Measurements from ENCODE around the gene CNIH2. TPM values are rescaled to one million over a fixed set of nuclear protein-coding genes. Genes with fewer than 3 reads are reported as not detected.
A peak's percentile ranks its signal among the peaks of the same experiment; 100 is the strongest.

The CNIH2 gene
- total and polyA plus RNA-seq, 2 of the 13 experiments (the other 11 are each of a cell fraction or from before 2014, with no cell fraction given), result 0.60 to 0.69 TPM

GRCh38 chr11:66243782-66244535 is 34.0 kb upstream of the CNIH2 start:
- intact Hi-C loops (cut with micrococcal nuclease; ENCODE audit: unreplicated experiment), result no loop called here
- no peaks in the 10 kb centered on the region for H3K79me2 ChIP-seq (ENCODE audit: insufficient read depth, low read length)
- no peak overlapping the region for H2AFZ ChIP-seq (ENCODE audit: low read length)
- no peaks in the 10 kb centered on the region for H3K27me3 ChIP-seq (ENCODE audit: control insufficient read depth in 1 of 2, insufficient read depth in 2 of 2, low read length in 2 of 2)
- H3K4me2 ChIP-seq (ENCODE audit: low read depth, low read length), result no peak overlapping the region
- no peak overlapping the region for H3K4me3 ChIP-seq (replicated peaks in 1 of 3; ENCODE audit: insufficient read depth in 1 of 3, low read depth in 2 of 3, low read length in 3 of 3)
- no peak overlapping the region for H3K9ac ChIP-seq (ENCODE audit: insufficient read depth, low read depth, low read length)
- H3K9me3 ChIP-seq (ENCODE audit: low read length), result no peaks in the 10 kb centered on the region
- TSS peak; percentile 44 for BruUV-seq (replicated peaks)
- no peaks in the 10 kb centered on the region for H4K20me1 ChIP-seq (ENCODE audit: insufficient read depth, low read length)
- no peak for ATAC-seq
- in situ Hi-C loops (cut with HindIII; ENCODE audit: extremely low pct_ligation_motif_present, low pct_unique_long_range_greater_than_20kb), result no loop called here
- ChIA-PET POLR2A (no interaction called here), CTCF (ENCODE audit: low intra/inter-chr PET ratio, low total read pairs) (no interaction called here)
- peaks cover 3% of the 10 kb centered on the region in 2 experiments; a peak in 3 of 5 replicates for H3K36me3 ChIP-seq (replicated peaks in 1 of 2; ENCODE audit: control insufficient read depth in 1 of 2, insufficient read depth in 2 of 2, low read length in 2 of 2)
- no peak overlapping the region for H3K27ac ChIP-seq (ENCODE audit: extremely low read length, insufficient read depth, low read length)
- no peaks in the 10 kb centered on the region for H3K4me1 ChIP-seq (ENCODE audit: insufficient read depth, low read length)
- FAIRE-seq, result no peak
- DNase-seq (ENCODE audit: low spot score), result no peak
- 87% methylated on average over 13 of the region's 13 CpGs for WGBS (ENCODE audit: low lambda C conversion rate)
- TF ChIP-seq SUZ12 (IDR thresholded peaks at IDR 0.05; ENCODE audit: low read depth, low read length) (no peak), PPARG (CRISPR knock-in tag; conservative IDR thresholded peaks at IDR 0.05) (no peak), ETV6 (CRISPR knock-in tag; conservative IDR thresholded peaks at IDR 0.05) (no peak), BCL6 (CRISPR knock-in tag; IDR thresholded peaks at IDR 0.05) (no peak), GABPB1 (CRISPR knock-in tag; IDR thresholded peaks at IDR 0.05) (no peak), DRAP1 (CRISPR knock-in tag; IDR thresholded peaks at IDR 0.05) (no peak), ZNF276 (CRISPR knock-in tag; IDR thresholded peaks at IDR 0.05; ENCODE audit: low read depth) (no peak), NFAT5 (CRISPR knock-in tag; IDR thresholded peaks at IDR 0.05) (no peak), RAD21 (CRISPR knock-in tag; IDR thresholded peaks at IDR 0.05) (no peak), ZNF660 (CRISPR knock-in tag; IDR thresholded peaks at IDR 0.05; ENCODE audit: borderline replicate concordance, low read depth) (no peak), HMG20A (CRISPR knock-in tag; IDR thresholded peaks at IDR 0.05; ENCODE audit: borderline replicate concordance) (no peak), U2AF1 (optimal IDR thresholded peaks at IDR 0.05; ENCODE audit: low read depth, low read length) (no peak), ISX (CRISPR knock-in tag; conservative IDR thresholded peaks at IDR 0.05) (no peak), THYN1 (CRISPR knock-in tag; IDR thresholded peaks at IDR 0.05; ENCODE audit: borderline replicate concordance, low read depth) (no peak), ZBTB14 (CRISPR knock-in tag; IDR thresholded peaks at IDR 0.05) (no peak), PTBP1 (IDR thresholded peaks at IDR 0.05; ENCODE audit: low read depth, low read length, poor library complexity, severe bottlenecking) (no peak), TARDBP (CRISPR knock-in tag; IDR thresholded peaks at IDR 0.05) (no peak)

All from HepG2 (cell line).